ENCODE results near the gene MEGF6. TPM values are rescaled to one million over a fixed set of nuclear protein-coding genes. Genes with fewer than 3 reads are reported as not detected.

Gene MEGF6
- total RNA-seq, 1 experiment from 2014 or later, result 65.3 TPM

- no peak overlapping the region for H3K4me2 ChIP-seq
- TF ChIP-seq CTCF (conservative IDR thresholded peaks at IDR 0.05) (no peak), EZH2 (IDR thresholded peaks at IDR 0.05; ENCODE audit: low read depth) (no peak)
- H3K27me3 ChIP-seq (ENCODE audit: insufficient read depth, low read depth), result no peaks in the 10 kb centered on the region
- no peaks in the 10 kb centered on the region for H3F3A ChIP-seq (ENCODE audit: insufficient read depth, low read depth)
- CTCF ChIA-PET, result no interaction called here
- H2AFZ ChIP-seq, result no peak overlapping the region
- intact Hi-C loops (cut with micrococcal nuclease; ENCODE audit: unreplicated experiment), result no loop called here
- peaks cover 13% of the 10 kb centered on the region for H4K20me1 ChIP-seq (ENCODE audit: insufficient read depth)
- BruUV-seq (replicated peaks), result no TSS peak
- H3K9me3 ChIP-seq (ENCODE audit: insufficient read depth, low read depth), result no peaks in the 10 kb centered on the region
- no peak overlapping the region for H3K27ac ChIP-seq
- no peak overlapping the region for H3K4me3 ChIP-seq
- H3K9me2 ChIP-seq (ENCODE audit: insufficient read depth), result no peaks in the 10 kb centered on the region
- H3K4me1 ChIP-seq (replicated peaks; ENCODE audit: insufficient read depth), result no peaks in the 10 kb centered on the region
- peaks cover 5% of the 10 kb centered on the region; the same call in 1 of the 2 replicates for H3K36me3 ChIP-seq (ENCODE audit: low read depth)
- no peaks in the 10 kb centered on the region for H3K79me2 ChIP-seq (ENCODE audit: low read depth)
- POLR2A ChIA-PET (ENCODE audit: unreplicated experiment), result no interaction called here
- no peak for DNase-seq
Observed at GRCh38 chr1:3522112-3522511, 89.2 kb downstream of the MEGF6 start.

GRCh38 chr1:3521426-3521825, 89.9 kb downstream of the MEGF6 start:
- POLR2A ChIA-PET (ENCODE audit: unreplicated experiment), result no interaction called here
- H3K4me2 ChIP-seq, result no peak overlapping the region
- peaks cover 13% of the 10 kb centered on the region for H4K20me1 ChIP-seq (ENCODE audit: insufficient read depth)
- peaks cover 5% of the 10 kb centered on the region; the same call in 1 of the 2 replicates for H3K36me3 ChIP-seq (ENCODE audit: low read depth)
- TF ChIP-seq CTCF (conservative IDR thresholded peaks at IDR 0.05) (no peak), EZH2 (IDR thresholded peaks at IDR 0.05; ENCODE audit: low read depth) (no peak)
- H2AFZ ChIP-seq, result no peak overlapping the region
- H3K9me2 ChIP-seq (ENCODE audit: insufficient read depth), result no peaks in the 10 kb centered on the region
- H3K27ac ChIP-seq, result no peak overlapping the region
- H3K27me3 ChIP-seq (ENCODE audit: insufficient read depth, low read depth), result no peaks in the 10 kb centered on the region
- no peaks in the 10 kb centered on the region for H3K4me1 ChIP-seq (replicated peaks; ENCODE audit: insufficient read depth)
- H3F3A ChIP-seq (ENCODE audit: insufficient read depth, low read depth), result no peaks in the 10 kb centered on the region
- no peaks in the 10 kb centered on the region for H3K9me3 ChIP-seq (ENCODE audit: insufficient read depth, low read depth)
- intact Hi-C loops (cut with micrococcal nuclease; ENCODE audit: unreplicated experiment), result no loop called here
- DNase-seq, result no peak
- no peaks in the 10 kb centered on the region for H3K79me2 ChIP-seq (ENCODE audit: low read depth)
- no peak overlapping the region for H3K4me3 ChIP-seq
- CTCF ChIA-PET, result no interaction called here
- BruUV-seq (replicated peaks), result no TSS peak

GRCh38 chr1:3520419-3521378, 90.6 kb downstream of the MEGF6 start:
- POLR2A ChIA-PET (ENCODE audit: unreplicated experiment), result no interaction called here
- no peak overlapping the region for H3K4me3 ChIP-seq

More at GRCh38 chr1:3520419-3521378, 90.6 kb downstream of the MEGF6 start:
- no peaks in the 10 kb centered on the region for H3K9me3 ChIP-seq (ENCODE audit: insufficient read depth, low read depth)
- H3F3A ChIP-seq (ENCODE audit: insufficient read depth, low read depth), result no peaks in the 10 kb centered on the region
- H3K9me2 ChIP-seq (ENCODE audit: insufficient read depth), result no peaks in the 10 kb centered on the region
- H3K36me3 ChIP-seq (ENCODE audit: low read depth), result peaks cover 5% of the 10 kb centered on the region; the same call in 1 of the 2 replicates
- H4K20me1 ChIP-seq (ENCODE audit: insufficient read depth), result peaks cover 10% of the 10 kb centered on the region
- no peak overlapping the region for H3K27ac ChIP-seq
- no peaks in the 10 kb centered on the region for H3K27me3 ChIP-seq (ENCODE audit: insufficient read depth, low read depth)
- CTCF ChIA-PET, result no interaction called here
- no TSS peak for BruUV-seq (replicated peaks)
- H3K4me1 ChIP-seq (replicated peaks; ENCODE audit: insufficient read depth), result no peaks in the 10 kb centered on the region
- DNase-seq, result no peak
- no peak overlapping the region for H3K4me2 ChIP-seq
- no peaks in the 10 kb centered on the region for H3K79me2 ChIP-seq (ENCODE audit: low read depth)
- intact Hi-C loops (cut with micrococcal nuclease; ENCODE audit: unreplicated experiment), result no loop called here
- no peak for TF ChIP-seq EZH2 (IDR thresholded peaks at IDR 0.05; ENCODE audit: low read depth)
- TF ChIP-seq CTCF (conservative IDR thresholded peaks at IDR 0.05), result no peak
- no peak overlapping the region for H2AFZ ChIP-seq

Data from PC-9 (cell line).